Sigmoid colon (tissue), 3 donors: ENCODE results near the gene PTBP3.

Experiments
- CTCF ChIP-seq, 4 experiments: fragments of 450-650 bp in 3 of 4; fragments of 200-600 bp in 1 of 4; IDR thresholded peaks; one replicate each; pipeline ENCODE4 v1.5.1; 2016 to 2019; ENCODE audit warnings: antibody characterized with exemption in 4 of 4, mild to moderate bottlenecking in 3 of 4, moderate library complexity in 2 of 4
- POLR2A ChIP-seq, 2 donors: fragments of 450-650 bp; IDR thresholded peaks; one replicate each; pipeline ENCODE4 v1.6.1; 2016; ENCODE audit warnings: antibody characterized with exemption in 2 of 2, mild to moderate bottlenecking in 2 of 2, moderate library complexity in 2 of 2

- no peak for TF ChIP-seq CTCF (IDR thresholded peaks at IDR 0.05)
- no peak for TF ChIP-seq POLR2A (IDR thresholded peaks at IDR 0.05)
Observed at GRCh38 chr9:112218908-112219307, 114.5 kb downstream of the PTBP3 start.
